ENCODE data around the gene AHCYL2. TPM values are rescaled to one million over a fixed set of nuclear protein-coding genes. Genes with fewer than 3 reads are reported as not detected.
"Not testable (repeated sequence)": the region's sequence is repeated elsewhere in the genome, so short reads cannot be mapped to it uniquely, and the experiment has no call there.

AHCYL2 gene
- total RNA-seq, 4 donors from 2014 or later, result 10.8 to 14.0 (median 13.7) TPM

DNA sequence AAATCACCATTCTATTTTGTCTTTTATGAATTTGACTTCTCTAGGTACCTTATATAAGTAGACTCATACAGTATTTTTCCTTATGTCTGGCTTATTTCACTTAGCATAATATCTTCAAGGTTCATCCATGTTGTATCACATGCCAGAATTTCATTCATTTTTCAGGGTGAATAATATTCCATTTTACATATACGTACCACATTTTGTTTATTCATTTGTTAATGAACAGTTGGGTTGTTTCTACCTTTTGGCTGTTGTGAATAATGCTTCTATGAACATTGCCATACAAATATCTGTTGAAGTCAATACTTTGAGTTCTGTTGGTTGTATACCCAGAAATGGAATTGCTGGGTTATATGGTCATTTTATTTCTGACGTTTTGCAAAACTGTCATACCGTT, 20.7 kb downstream of the AHCYL2 start:
- Histone ChIP-seq H3K27me3 (no peaks in the 10 kb centered on the region), H3K4me1 (peaks cover 0 to 2% (median 0%) of the 10 kb centered on the region in 3 donors), H3K27ac (no peak overlapping the region), H3K9me3 (no peaks in the 10 kb centered on the region), H3K36me3 (no peaks in the 10 kb centered on the region), H3K4me3 (no peak overlapping the region)
- no peak for DNase-seq
- intact Hi-C loops (cut with DNase I), result no loop called here
- WGBS, 2 donors, result 64 to 93% methylated on average over 3 of the region's 3 CpGs
- TF ChIP-seq, protein P1, sequence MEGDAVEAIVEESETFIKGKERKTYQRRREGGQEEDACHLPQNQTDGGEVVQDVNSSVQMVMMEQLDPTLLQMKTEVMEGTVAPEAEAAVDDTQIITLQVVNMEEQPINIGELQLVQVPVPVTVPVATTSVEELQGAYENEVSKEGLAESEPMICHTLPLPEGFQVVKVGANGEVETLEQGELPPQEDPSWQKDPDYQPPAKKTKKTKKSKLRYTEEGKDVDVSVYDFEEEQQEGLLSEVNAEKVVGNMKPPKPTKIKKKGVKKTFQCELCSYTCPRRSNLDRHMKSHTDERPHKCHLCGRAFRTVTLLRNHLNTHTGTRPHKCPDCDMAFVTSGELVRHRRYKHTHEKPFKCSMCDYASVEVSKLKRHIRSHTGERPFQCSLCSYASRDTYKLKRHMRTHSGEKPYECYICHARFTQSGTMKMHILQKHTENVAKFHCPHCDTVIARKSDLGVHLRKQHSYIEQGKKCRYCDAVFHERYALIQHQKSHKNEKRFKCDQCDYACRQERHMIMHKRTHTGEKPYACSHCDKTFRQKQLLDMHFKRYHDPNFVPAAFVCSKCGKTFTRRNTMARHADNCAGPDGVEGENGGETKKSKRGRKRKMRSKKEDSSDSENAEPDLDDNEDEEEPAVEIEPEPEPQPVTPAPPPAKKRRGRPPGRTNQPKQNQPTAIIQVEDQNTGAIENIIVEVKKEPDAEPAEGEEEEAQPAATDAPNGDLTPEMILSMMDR (IDR thresholded peaks at IDR 0.05), result no peak
- no peak for TF ChIP-seq POLR2A (IDR thresholded peaks at IDR 0.05)

GRCh38 chr7:129247087-129247486, 22.3 kb downstream of the AHCYL2 start:
- DNase-seq, result no peak
- TF ChIP-seq, protein P1 (IDR thresholded peaks at IDR 0.05), result no peak
- TF ChIP-seq POLR2A (IDR thresholded peaks at IDR 0.05), result no peak
- H3K4me3 ChIP-seq, result no peak overlapping the region
- H3K36me3 ChIP-seq, result no peaks in the 10 kb centered on the region
- intact Hi-C loops (cut with DNase I), result no loop called here
- H3K27me3 ChIP-seq, result no peaks in the 10 kb centered on the region
- 51 to 72% methylated on average over 2 of the region's 2 CpGs for WGBS, 2 donors
- H3K27ac ChIP-seq, result no peak overlapping the region
- peaks cover 0 to 3% (median 0%) of the 10 kb centered on the region in 3 donors for H3K4me1 ChIP-seq
- H3K9me3 ChIP-seq, result no peaks in the 10 kb centered on the region

DNA sequence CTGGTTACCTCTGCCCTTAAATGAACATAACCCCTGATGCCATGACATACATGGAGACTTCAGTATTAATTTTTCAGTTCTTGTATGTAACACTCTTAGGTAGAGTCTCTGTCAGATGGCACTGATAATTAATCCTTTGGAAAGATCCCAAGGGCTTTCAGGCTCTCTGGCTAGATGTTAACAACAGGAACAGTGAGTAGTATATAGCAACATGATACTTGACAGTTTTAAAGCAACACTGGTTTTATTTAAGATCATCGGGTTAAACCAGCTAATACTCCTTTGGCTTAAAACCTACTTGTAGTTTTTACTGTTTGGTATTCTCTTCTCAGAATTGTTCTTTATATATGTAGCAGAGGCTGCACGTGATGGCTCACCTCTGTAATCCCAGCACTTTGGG, 27.3 kb downstream of the AHCYL2 start:
- intact Hi-C loops (cut with DNase I), result no loop called here

GRCh38 chr7:129252603-129253002, 27.8 kb downstream of the AHCYL2 start:
- H3K4me3 ChIP-seq; H3K27me3 ChIP-seq; H3K4me1 ChIP-seq; intact Hi-C loops (cut with DNase I); H3K36me3 ChIP-seq; DNase-seq; H3K9me3 ChIP-seq; H3K27ac ChIP-seq: not testable (repeated sequence)
- WGBS, 2 donors, result 82 to 93% methylated on average over 5 of the region's 5 CpGs

More for the DNA sequence above, 27.3 kb downstream of the AHCYL2 start:
- Histone ChIP-seq H3K4me1 (peaks cover 0 to 9% (median 0%) of the 10 kb centered on the region in 3 donors), H3K27me3 (no peaks in the 10 kb centered on the region), H3K27ac (no peak overlapping the region), H3K9me3 (no peaks in the 10 kb centered on the region), H3K36me3 (no peaks in the 10 kb centered on the region), H3K4me3 (no peak overlapping the region)
- DNase-seq, result no peak
- TF ChIP-seq POLR2A (IDR thresholded peaks at IDR 0.05), result no peak
- TF ChIP-seq, protein P1 (IDR thresholded peaks at IDR 0.05), result no peak
- WGBS, 2 donors, result 26 to 51% methylated on average over 2 of the region's 2 CpGs

DNA sequence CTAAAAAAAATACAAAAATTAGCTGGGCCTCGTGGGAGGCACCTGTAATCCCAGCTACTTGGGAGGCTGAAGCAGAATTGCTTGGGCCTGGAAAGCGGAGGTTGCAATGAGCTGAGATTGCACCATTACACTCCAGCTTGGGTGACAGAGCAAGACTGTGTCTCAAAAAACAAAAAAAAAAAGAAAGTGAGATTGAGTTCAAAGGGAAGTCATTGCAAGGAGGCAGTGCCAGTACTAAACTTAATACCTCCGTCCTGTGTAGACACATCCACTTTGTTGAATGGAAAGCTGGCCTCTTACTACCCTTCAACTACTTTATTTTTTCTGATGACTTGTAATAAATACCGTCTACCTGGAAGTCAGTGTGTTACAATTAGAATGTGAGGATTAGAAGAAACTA, 31.0 kb downstream of the AHCYL2 start:
- no peak for DNase-seq
- Histone ChIP-seq H3K4me3 (no peak overlapping the region), H3K27me3 (no peaks in the 10 kb centered on the region), H3K9me3 (no peaks in the 10 kb centered on the region), H3K27ac (no peak overlapping the region), H3K36me3 (no peaks in the 10 kb centered on the region), H3K4me1 (peaks cover 3 to 26% (median 6%) of the 10 kb centered on the region in 3 donors)
- intact Hi-C loops (cut with DNase I), result no loop called here
- 74 to 79% methylated on average over 4 of the region's 4 CpGs for WGBS, 2 donors
- TF ChIP-seq, protein P1 (IDR thresholded peaks at IDR 0.05), result no peak
- no peak for TF ChIP-seq POLR2A (IDR thresholded peaks at IDR 0.05)

DNA sequence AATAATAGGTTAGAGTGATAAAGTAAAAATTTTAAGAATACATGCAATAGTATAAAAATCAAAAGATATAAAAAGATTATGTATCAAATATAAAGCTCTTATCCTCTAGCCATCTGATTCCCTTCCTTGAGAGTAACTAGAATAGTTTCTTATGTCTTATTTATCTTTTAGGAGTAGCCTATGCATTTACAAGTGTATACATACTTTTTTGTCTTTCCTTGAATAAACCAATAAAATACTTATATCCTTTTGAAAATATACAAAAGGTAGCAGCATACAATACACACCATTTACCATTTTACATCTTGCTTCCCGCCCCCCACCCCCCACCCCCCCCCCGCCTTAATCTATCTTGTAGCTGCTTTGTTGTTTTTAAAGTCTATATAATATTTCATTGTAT, 31.4 kb downstream of the AHCYL2 start:
- Histone ChIP-seq H3K4me1 (peaks cover 3 to 26% (median 6%) of the 10 kb centered on the region in 3 donors), H3K27ac (no peak overlapping the region), H3K36me3 (no peaks in the 10 kb centered on the region), H3K27me3 (no peaks in the 10 kb centered on the region), H3K9me3 (no peaks in the 10 kb centered on the region), H3K4me3 (no peak overlapping the region)
- TF ChIP-seq POLR2A (IDR thresholded peaks at IDR 0.05), result no peak
- TF ChIP-seq, protein P1 (IDR thresholded peaks at IDR 0.05), result no peak
- WGBS, 2 donors, result 82 to 93% methylated on average over 2 of the region's 2 CpGs
- no peak for DNase-seq
- intact Hi-C loops (cut with DNase I), result no loop called here
